Stimulated activated naive B cell treated with anti-CD40 and anti-IgM and Interleukin-4, amounts not matched to agents 10 μg/mL and 1 μg/mL and 100 μg/mL, for 72 hours (primary cell): ENCODE data around the gene RPL12.
A peak's percentile ranks its signal among the peaks of the same experiment; 100 is the strongest.

Experiments
- ATAC-seq, 2 donors: fragments of 150-1000 bp; cut with Tn5 transposase; replicated peaks; 2 replicates each; pipeline ENCODE4 v1.10.0; 2021; ENCODE audit warnings: moderate library complexity in 1 of 2
- DNase-seq: peaks from one replicate; pipeline ENCODE4 v3.0.0; 2021
- H3K27ac Mint-ChIP-seq: one replicate; pipeline ENCODE4 v1.8.0; 2022; ENCODE audit warnings: mild to moderate bottlenecking, mixed read lengths
- H3K27me3 Mint-ChIP-seq, 2 donors: one replicate each; pipeline ENCODE4 v1.8.0; 2022; ENCODE audit warnings: mixed read lengths in 2 of 2
- H3K36me3 Mint-ChIP-seq, 2 donors: one replicate each; pipeline ENCODE4 v1.8.0; 2022; ENCODE audit warnings: mixed read lengths in 2 of 2, mild to moderate bottlenecking in 1 of 2
- H3K4me1 Mint-ChIP-seq, 2 donors: one replicate each; pipeline ENCODE4 v1.8.0; 2022; ENCODE audit warnings: mixed read lengths in 2 of 2, mild to moderate bottlenecking in 1 of 2
- H3K4me3 Mint-ChIP-seq, 2 donors: one replicate each; pipeline ENCODE4 v1.8.0; 2022; ENCODE audit warnings: mild to moderate bottlenecking in 2 of 2, mixed read lengths in 2 of 2, moderate library complexity in 1 of 2
- H3K9me3 Mint-ChIP-seq, 2 donors: one replicate each; pipeline ENCODE4 v1.8.0; 2022; ENCODE audit warnings: mixed read lengths in 2 of 2, mild to moderate bottlenecking in 1 of 2

Gene RPL12

DNA sequence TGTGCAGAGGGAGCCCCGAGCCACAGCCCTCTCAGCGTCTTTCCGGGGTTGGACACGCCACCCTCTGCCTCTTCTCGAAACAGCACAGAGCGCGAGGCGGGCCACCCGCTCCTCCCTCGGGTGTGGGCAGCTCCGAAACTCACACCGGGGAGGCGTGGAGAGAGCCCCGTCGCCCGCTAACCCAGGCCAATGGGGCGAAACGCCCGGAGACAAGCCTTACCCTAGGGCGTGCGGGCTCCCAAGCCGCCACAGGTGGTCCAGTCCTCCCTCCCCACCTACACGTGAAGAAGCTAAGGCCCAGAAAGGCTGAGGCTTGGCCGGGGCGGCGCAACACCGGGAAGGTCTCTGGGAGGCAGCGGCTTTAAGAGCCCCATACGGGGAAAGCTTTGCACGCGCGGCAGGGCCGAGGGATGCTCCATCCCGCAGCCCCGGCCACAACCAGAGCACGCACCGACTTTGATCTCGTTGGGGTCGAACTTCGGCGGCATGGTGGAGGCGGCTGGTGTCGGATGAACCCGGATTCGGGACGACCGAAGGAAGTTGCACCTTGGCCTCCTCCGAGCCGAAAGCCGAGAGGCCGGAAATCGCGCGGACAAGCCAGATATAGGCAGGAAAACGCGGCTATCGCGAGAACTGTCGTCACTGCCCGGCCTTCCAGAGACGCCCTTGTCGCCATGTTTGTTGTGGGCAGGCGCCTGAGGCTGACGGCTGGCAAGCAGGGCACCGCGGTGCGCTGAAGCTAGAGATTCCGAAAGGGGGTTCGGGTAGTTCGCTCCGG, at the start of gene RPL12, which contains the start of gene LRSAM1:
Gene RPL12 (minus strand): TSS at position 577 of the 778 bp plus-strand sequence. CDS start 89 bp downstream, at position 488.
Gene LRSAM1 (plus strand): TSS at position 681 of the 778 bp plus-strand sequence. CDS start 3,018 bp downstream, outside the sequence.
- peak within 1 kb of the TSS; percentile 99 for H3K27ac Mint-ChIP-seq
- H3K4me3 Mint-ChIP-seq, result peak within 1 kb of the TSS; percentile 95 to 97
- H3K9me3 Mint-ChIP-seq, result peaks cover 0 to 5% of the 10 kb centered on the region in 2 donors
- ATAC-seq (peak; percentile 73 to 77), DNase-seq (peak; percentile 95)
- peaks cover 62 to 81% of the 10 kb centered on the region in 2 donors for H3K36me3 Mint-ChIP-seq
- peaks cover 34 to 71% of the 10 kb centered on the region in 2 donors for H3K4me1 Mint-ChIP-seq
- H3K27me3 Mint-ChIP-seq, result no peaks in the 10 kb centered on the region

GRCh38 chr9:127500862-127501261, 49.7 kb upstream of the RPL12 start:
- H3K4me3 Mint-ChIP-seq, result no peak overlapping the region
- peaks cover 14 to 22% of the 10 kb centered on the region in 2 donors for H3K36me3 Mint-ChIP-seq
- no peak overlapping the region for H3K27ac Mint-ChIP-seq
- DNase-seq, result no peak
- no peaks in the 10 kb centered on the region for H3K4me1 Mint-ChIP-seq
- ATAC-seq, result no peak
- H3K9me3 Mint-ChIP-seq, result no peaks in the 10 kb centered on the region
- no peaks in the 10 kb centered on the region for H3K27me3 Mint-ChIP-seq

GRCh38 chr9:127500399-127500798, 49.2 kb upstream of the RPL12 start:
- Mint-ChIP-seq H3K36me3 (peaks cover 16 to 24% of the 10 kb centered on the region in 2 donors), H3K4me3 (no peak overlapping the region), H3K9me3 (no peaks in the 10 kb centered on the region), H3K4me1 (no peaks in the 10 kb centered on the region), H3K27me3 (no peaks in the 10 kb centered on the region), H3K27ac (no peak overlapping the region)
- ATAC-seq (no peak), DNase-seq (no peak)

GRCh38 chr9:127498298-127498697, 47.1 kb upstream of the RPL12 start:
- Mint-ChIP-seq H3K4me1 (no peaks in the 10 kb centered on the region), H3K4me3 (no peak overlapping the region), H3K9me3 (no peaks in the 10 kb centered on the region), H3K27ac (no peak overlapping the region), H3K36me3 (peaks cover 25 to 32% of the 10 kb centered on the region in 2 donors), H3K27me3 (no peaks in the 10 kb centered on the region)
- DNase-seq (no peak), ATAC-seq (no peak)

DNA sequence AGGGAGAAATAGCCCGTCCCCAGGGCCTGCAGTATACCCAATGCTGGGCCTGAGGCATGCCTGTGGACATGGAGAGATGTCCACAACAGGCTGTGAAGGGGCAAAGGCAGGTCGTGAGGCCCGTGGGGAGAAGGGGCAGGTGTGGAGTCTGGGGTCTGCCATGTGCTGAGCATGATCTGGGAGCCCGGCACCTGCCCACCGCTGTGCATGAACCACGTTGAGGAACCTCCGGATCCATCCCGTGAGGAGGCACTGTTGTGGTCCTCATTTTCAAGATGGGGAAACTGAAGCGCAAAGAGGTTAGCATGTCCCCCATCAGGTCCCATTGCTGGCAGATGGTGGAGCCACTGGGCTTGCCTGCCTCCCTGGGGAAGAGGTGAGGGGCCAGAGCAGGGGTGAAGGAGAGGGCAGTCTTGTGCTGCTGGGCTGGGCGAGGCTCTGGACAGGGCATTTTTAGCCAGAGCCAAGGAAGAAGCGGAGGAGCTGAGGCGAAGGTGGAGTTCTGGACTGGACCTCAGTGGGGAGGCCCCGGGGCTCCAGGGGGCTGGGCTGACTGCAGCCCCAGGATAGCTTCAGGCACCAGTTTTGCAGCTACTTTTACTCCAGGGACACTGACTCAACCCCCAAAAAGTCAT, 46.6 kb upstream of the RPL12 start:
- Mint-ChIP-seq H3K4me3 (no peak overlapping the region), H3K36me3 (peaks cover 26 to 35% of the 10 kb centered on the region in 2 donors), H3K4me1 (no peaks in the 10 kb centered on the region), H3K27ac (no peak overlapping the region), H3K27me3 (no peaks in the 10 kb centered on the region), H3K9me3 (no peaks in the 10 kb centered on the region)
- ATAC-seq (no peak), DNase-seq (no peak)

- no peak overlapping the region for H3K4me3 Mint-ChIP-seq
- ATAC-seq, result no peak
- no peak for DNase-seq
- no peaks in the 10 kb centered on the region for H3K4me1 Mint-ChIP-seq
- H3K27ac Mint-ChIP-seq, result no peak overlapping the region
- peaks cover 30 to 36% of the 10 kb centered on the region in 2 donors for H3K36me3 Mint-ChIP-seq
- H3K9me3 Mint-ChIP-seq, result no peaks in the 10 kb centered on the region
- H3K27me3 Mint-ChIP-seq, result no peaks in the 10 kb centered on the region
Measured at GRCh38 chr9:127496974-127497373, 45.8 kb upstream of the RPL12 start.

- no peaks in the 10 kb centered on the region for H3K4me1 Mint-ChIP-seq
- no peaks in the 10 kb centered on the region for H3K9me3 Mint-ChIP-seq
- ATAC-seq (no peak), DNase-seq (no peak)
- H3K4me3 Mint-ChIP-seq, result no peak overlapping the region
- H3K36me3 Mint-ChIP-seq, result peaks cover 30 to 40% of the 10 kb centered on the region in 2 donors
- H3K27ac Mint-ChIP-seq, result no peak overlapping the region
- H3K27me3 Mint-ChIP-seq, result no peaks in the 10 kb centered on the region
Measured at GRCh38 chr9:127495884-127496555, 44.8 kb upstream of the RPL12 start.

DNA sequence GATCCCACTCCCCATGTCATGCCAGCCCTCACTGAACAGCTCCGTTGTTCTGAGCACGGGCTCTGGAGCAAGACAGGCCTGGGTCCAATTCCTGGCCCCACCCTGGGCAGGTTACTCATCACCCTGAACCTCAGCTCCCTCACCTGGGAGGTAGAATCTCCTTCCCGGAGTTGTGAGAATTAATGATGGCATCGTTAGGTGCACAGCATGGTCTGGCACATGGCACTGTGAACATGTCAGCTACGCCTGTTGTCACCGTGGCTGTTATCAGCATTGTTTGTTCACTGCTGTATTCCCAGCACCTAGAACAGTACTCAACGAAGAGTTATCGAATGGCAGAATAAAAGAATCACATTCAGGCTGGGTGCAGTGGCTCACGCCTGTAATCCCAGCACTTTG, 43.1 kb upstream of the RPL12 start:
- DNase-seq (no peak), ATAC-seq (no peak)
- Mint-ChIP-seq H3K9me3 (no peaks in the 10 kb centered on the region), H3K27ac (no peak overlapping the region), H3K36me3 (peaks cover 36 to 44% of the 10 kb centered on the region in 2 donors), H3K4me3 (no peak overlapping the region), H3K4me1 (no peaks in the 10 kb centered on the region), H3K27me3 (no peaks in the 10 kb centered on the region)

DNA sequence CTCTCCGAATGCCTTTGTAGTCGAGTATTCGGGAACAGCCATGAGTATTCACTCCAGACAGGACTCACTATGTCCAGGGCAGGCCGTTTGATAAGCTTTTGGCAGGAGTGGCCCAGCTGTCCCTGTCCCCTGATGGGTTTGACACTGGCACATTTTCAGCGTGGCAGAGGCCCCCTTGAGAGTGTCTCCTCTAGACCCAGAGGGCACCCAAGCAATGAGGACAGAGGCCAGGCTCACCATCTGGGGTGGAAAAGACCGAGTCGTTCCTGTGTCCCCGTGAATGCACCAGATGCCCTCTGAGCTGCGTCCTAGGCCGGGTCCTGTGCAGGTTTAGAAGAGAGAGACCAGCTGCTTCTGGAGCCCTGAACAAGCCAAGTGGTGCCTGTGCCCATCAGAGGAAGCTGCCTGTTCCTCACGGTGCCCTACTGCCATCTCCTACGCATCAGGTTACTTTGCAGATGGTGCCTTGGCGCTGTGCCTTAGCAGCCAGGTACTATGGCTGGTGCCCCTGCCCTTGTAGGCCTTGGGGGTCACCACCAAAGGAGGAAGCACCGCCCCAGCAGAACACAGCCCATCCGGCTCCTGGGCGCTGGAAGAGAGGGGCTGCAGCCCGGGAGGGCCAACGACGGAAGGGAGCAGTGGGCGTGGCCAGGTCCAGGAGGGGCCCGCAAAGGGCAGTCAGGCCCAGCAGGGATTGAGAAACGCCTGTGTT, 42.5 kb upstream of the RPL12 start:
- H3K4me1 Mint-ChIP-seq, result no peaks in the 10 kb centered on the region
- no peaks in the 10 kb centered on the region for H3K27me3 Mint-ChIP-seq
- H3K36me3 Mint-ChIP-seq, result peaks cover 36 to 50% of the 10 kb centered on the region in 2 donors
- no peak overlapping the region for H3K27ac Mint-ChIP-seq
- DNase-seq (no peak), ATAC-seq (no peak)
- H3K4me3 Mint-ChIP-seq, result no peak overlapping the region
- H3K9me3 Mint-ChIP-seq, result no peaks in the 10 kb centered on the region

GRCh38 chr9:127492616-127493015, 41.4 kb upstream of the RPL12 start:
- no peak overlapping the region for H3K27ac Mint-ChIP-seq
- no peaks in the 10 kb centered on the region for H3K9me3 Mint-ChIP-seq
- H3K4me3 Mint-ChIP-seq, result no peak overlapping the region
- no peaks in the 10 kb centered on the region for H3K27me3 Mint-ChIP-seq
- no peak for ATAC-seq
- H3K36me3 Mint-ChIP-seq, result peaks cover 38 to 51% of the 10 kb centered on the region in 2 donors
- H3K4me1 Mint-ChIP-seq, result no peaks in the 10 kb centered on the region
- no peak for DNase-seq

DNA sequence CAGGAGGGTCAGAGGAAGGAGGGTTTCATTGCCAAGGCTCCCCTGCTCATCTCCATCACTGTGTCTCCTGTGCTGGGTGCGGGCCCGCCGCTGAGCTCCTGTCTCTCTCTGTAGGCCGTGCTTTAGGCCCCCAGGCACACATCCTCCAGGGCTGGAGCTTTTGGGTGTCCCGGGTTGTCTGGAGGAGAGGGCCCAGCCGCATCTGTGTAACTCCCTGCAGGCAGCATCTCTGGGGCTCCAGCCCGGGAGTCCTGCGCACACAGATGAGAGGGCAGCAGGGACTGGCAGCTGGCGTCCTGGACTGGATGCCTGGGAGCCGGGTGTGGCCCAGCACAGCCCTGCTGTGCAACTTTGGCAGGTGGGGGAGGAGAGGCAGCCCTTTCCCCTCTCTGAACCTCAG, 40.3 kb upstream of the RPL12 start:
- peaks cover 38 to 52% of the 10 kb centered on the region in 2 donors for H3K36me3 Mint-ChIP-seq
- no peak overlapping the region for H3K4me3 Mint-ChIP-seq
- DNase-seq (no peak), ATAC-seq (no peak)
- no peaks in the 10 kb centered on the region for H3K9me3 Mint-ChIP-seq
- H3K4me1 Mint-ChIP-seq, result no peaks in the 10 kb centered on the region
- no peaks in the 10 kb centered on the region for H3K27me3 Mint-ChIP-seq
- H3K27ac Mint-ChIP-seq, result no peak overlapping the region

DNA sequence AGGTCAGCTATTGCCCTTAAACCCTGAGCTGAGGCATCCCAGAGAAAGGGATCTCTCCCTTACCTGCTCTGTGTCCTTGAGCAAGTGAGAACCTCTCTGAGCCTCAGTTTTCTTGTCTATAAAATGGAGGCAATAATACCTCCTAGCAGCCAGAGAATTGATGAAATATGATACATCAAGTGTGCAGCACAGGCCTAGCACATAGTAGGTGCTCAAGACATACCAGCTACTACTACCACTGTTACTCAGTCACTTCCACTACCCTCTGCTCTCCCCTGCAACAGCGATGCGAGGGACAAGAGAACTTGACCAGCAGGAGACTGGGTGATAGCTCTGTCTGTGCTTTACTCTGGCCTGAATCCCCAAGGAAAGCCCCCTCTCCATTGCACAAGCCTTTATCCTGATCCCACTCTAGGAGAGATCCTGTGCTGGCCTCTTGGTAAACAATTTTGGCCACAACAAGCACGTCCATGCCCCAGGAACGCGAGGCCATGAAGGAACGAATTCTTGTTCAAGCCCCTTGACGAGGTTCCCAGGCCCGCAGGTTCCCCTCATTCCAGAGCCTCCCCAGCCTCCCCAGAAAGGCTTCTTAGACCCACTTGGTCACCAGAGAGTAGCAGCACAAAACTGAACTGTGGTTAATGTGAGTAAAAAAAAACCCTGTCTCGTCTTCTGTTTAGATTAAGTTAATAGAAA, 39.5 kb upstream of the RPL12 start:
- no peak for DNase-seq
- H3K4me1 Mint-ChIP-seq, result no peaks in the 10 kb centered on the region
- ATAC-seq, result no peak
- no peak overlapping the region for H3K27ac Mint-ChIP-seq
- no peak overlapping the region for H3K4me3 Mint-ChIP-seq
- H3K36me3 Mint-ChIP-seq, result peaks cover 37 to 50% of the 10 kb centered on the region in 2 donors
- H3K27me3 Mint-ChIP-seq, result no peaks in the 10 kb centered on the region
- no peaks in the 10 kb centered on the region for H3K9me3 Mint-ChIP-seq

GRCh38 chr9:127489471-127490115, 38.4 kb upstream of the RPL12 start:
- no peak for ATAC-seq
- H3K27ac Mint-ChIP-seq, result no peak overlapping the region

More at GRCh38 chr9:127489471-127490115, 38.4 kb upstream of the RPL12 start:
- no peak for DNase-seq
- H3K9me3 Mint-ChIP-seq, result no peaks in the 10 kb centered on the region
- H3K4me3 Mint-ChIP-seq, result no peak overlapping the region
- no peaks in the 10 kb centered on the region for H3K4me1 Mint-ChIP-seq
- H3K36me3 Mint-ChIP-seq, result peaks cover 38 to 51% of the 10 kb centered on the region in 2 donors
- no peaks in the 10 kb centered on the region for H3K27me3 Mint-ChIP-seq
